Retina (tissue), 1 donor: ENCODE results near the gene UGT2B15.
"Not testable (repeated sequence)": the region's sequence is repeated elsewhere in the genome, so short reads cannot be mapped to it uniquely, and the experiment has no call there.

ENCODE experiments used
- DNase-seq: peaks from one replicate; pipeline ENCODE4 v3.0.0-alpha.2; 2016

The UGT2B15 gene

DNA sequence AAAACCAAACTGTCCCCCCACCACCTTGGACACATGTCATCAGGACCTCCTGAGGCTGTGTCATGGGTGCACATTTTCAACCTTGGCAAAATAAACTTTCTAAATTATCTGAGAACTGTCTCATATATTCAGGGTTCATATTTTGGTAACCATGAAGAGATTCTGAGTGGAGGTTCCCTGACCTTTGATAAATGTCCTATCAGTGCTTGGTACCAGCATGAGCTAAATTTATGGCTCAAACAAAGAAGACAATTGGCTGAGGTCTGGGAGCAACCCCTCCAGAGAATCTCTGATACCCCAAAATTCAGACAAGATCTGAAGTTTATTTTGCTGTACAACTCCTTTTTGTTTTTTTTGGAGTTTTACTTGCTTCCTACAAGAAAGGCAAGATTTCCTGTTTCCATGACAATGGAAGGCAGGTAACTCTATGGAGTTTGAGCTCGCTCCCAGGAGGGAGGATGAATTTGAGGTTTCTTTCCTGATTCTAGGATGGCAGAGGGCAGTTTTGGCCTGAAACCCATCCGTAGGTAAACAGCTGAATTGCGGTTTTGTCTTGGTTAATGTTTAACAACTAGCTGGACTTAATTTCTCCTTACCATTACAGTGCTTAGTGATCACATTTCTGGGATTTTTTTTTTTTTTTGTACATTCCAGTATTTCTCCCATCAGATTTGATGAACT lies 14.5 kb downstream of the UGT2B15 start:
- DNase-seq = no peak

GRCh38 chr4:68654946-68655721 lies 15.3 kb downstream of the UGT2B15 start:
- no peak for DNase-seq

GRCh38 chr4:68651932-68652331 lies 18.5 kb downstream of the UGT2B15 start:
- no peak for DNase-seq

DNA sequence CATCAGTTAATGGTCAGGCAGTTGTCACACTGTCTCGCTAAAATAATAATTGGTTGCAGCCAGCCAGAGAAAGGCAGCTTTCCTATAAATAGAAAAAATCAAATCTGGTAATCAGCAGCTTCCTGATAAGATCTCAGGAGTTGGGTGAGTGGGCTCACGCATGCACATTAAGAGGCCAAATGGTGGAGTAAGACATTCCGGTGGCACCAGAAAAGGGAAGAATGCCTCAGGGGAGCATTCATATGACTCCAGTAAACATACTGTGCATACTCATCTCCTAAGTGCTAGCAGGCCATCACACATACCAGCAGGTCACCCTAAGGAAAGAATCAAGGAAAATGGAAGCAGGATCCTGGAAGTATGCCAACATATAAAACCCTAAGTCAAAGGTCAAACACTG lies 40.1 kb downstream of the UGT2B15 start:
- DNase-seq = no peak

- DNase-seq = not testable (repeated sequence)
These were observed 47.7 kb downstream of the UGT2B15 start for GRCh38 chr4:68622731-68623130.

- DNase-seq = no peak
These were observed 53.3 kb downstream of the UGT2B15 start for GRCh38 chr4:68617003-68617698.

- no peak for DNase-seq
These were observed 54.6 kb downstream of the UGT2B15 start for GRCh38 chr4:68615699-68616422.

DNA sequence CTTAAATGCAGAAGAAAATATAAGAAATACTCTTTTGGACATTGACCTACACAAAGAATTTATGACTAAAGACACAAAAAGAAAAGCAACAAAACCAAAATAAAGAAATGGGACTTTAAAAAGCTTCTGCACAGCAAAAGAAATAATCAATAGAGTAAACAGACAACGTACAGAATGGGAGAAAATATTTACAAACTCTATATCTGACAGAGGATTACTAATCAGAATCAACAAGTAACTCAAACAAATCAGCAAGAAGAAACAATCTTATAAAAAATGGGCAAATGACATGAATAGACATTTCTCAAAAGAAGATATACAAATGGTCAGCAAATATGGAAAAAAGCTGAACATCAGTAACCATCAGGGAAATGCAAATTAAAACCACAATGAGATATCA lies 56.7 kb downstream of the UGT2B15 start:
- DNase-seq = no peak

- no peak for DNase-seq
These were observed 64.2 kb downstream of the UGT2B15 start for GRCh38 chr4:68606240-68606639.

GRCh38 chr4:68599150-68599549 lies 71.3 kb downstream of the UGT2B15 start:
- no peak for DNase-seq

GRCh38 chr4:68597482-68597881 lies 73.0 kb downstream of the UGT2B15 start:
- no peak for DNase-seq
